OCI-LY1 (cell line): Measurements from ENCODE around the gene NELFCD.

Experiments
- H2AFZ ChIP-seq: fragments of 200-600 bp; sonication (generic), shearing (Covaris generic); 2 replicates; pipeline ENCODE4 v1.6.0; 2014; ENCODE audit warnings: antibody characterized with exemption, mild to moderate bottlenecking, low read length
- H3F3A ChIP-seq: fragments of 200-600 bp; sonication (generic), shearing (Covaris generic); 2 replicates; pipeline ENCODE4 v1.6.0; 2014; ENCODE audit warnings: mild to moderate bottlenecking, antibody characterized with exemption, low read length, moderate library complexity; ENCODE audit not compliant: insufficient read depth
- H3K27ac ChIP-seq: fragments of 200-600 bp; sonication (generic); 2 replicates; pipeline ENCODE4 v1.5.1; 2014; ENCODE audit warnings: low read length, mixed run types, mild to moderate bottlenecking, low read depth; ENCODE audit not compliant: poor library complexity, severe bottlenecking
- H3K27me3 ChIP-seq: fragments of 200-600 bp; sonication (generic); 2 replicates; pipeline ENCODE4 v1.6.0; 2014; ENCODE audit warnings: antibody characterized with exemption, mild to moderate bottlenecking, low read length, moderate library complexity; ENCODE audit not compliant: insufficient read depth
- H3K36me3 ChIP-seq: fragments of 200-600 bp; sonication (generic); 2 replicates; pipeline ENCODE4 v1.6.1; 2014; ENCODE audit warnings: mild to moderate bottlenecking, antibody characterized with exemption, low read length, moderate library complexity, mixed read lengths; ENCODE audit not compliant: insufficient read depth
- H3K4me1 ChIP-seq: fragments of 200-600 bp; sonication (generic); 2 replicates; pipeline ENCODE4 v1.5.1; 2014; ENCODE audit warnings: mild to moderate bottlenecking, low read length, moderate library complexity; ENCODE audit not compliant: insufficient read depth, severe bottlenecking
- H3K4me2 ChIP-seq: fragments of 200-600 bp; sonication (generic), shearing (Covaris generic); 2 replicates; pipeline ENCODE4 v1.6.1; 2014; ENCODE audit warnings: low read length
- H3K4me3 ChIP-seq: fragments of 200-600 bp; sonication (generic); 2 replicates; pipeline ENCODE4 v1.5.1; 2014; ENCODE audit warnings: low read length, low read depth, mild to moderate bottlenecking, mixed read lengths; ENCODE audit not compliant: poor library complexity, severe bottlenecking
- H3K79me2 ChIP-seq: fragments of 200-600 bp; shearing (Covaris generic); 2 replicates; pipeline ENCODE4 v1.6.1; 2016; ENCODE audit warnings: mixed run types, low read length, mixed read lengths; ENCODE audit not compliant: insufficient read depth
- H3K9ac ChIP-seq: fragments of 200-600 bp; sonication (generic), shearing (Covaris generic); 2 replicates; pipeline ENCODE4 v1.6.1; 2014; ENCODE audit warnings: mild to moderate bottlenecking, low read length, mixed read lengths
- H3K9me2 ChIP-seq: fragments of 200-600 bp; sonication (generic), shearing (Covaris generic); 2 replicates; pipeline ENCODE4 v1.6.1; 2014; ENCODE audit warnings: low read depth, mild to moderate bottlenecking, low read length, mixed read lengths
- H3K9me3 ChIP-seq: fragments of 200-600 bp; shearing (Covaris generic); 2 replicates; pipeline ENCODE4 v1.6.1; 2014; ENCODE audit warnings: low read length, mixed read lengths
- H4K20me1 ChIP-seq: fragments of 200-600 bp; sonication (generic), shearing (Covaris generic); 2 replicates; pipeline ENCODE4 v1.6.0; 2016; ENCODE audit warnings: mild to moderate bottlenecking, low read length; ENCODE audit not compliant: insufficient read depth
- EZH2 ChIP-seq: fragments of 200-600 bp; sonication (generic), shearing (Covaris generic); IDR thresholded peaks from 2 replicates; pipeline ENCODE4 v1.8.0; 2017; ENCODE audit warnings: borderline replicate concordance, mixed run types, mild to moderate bottlenecking, antibody characterized with exemption, low read length, moderate library complexity, mixed read lengths
- TF ChIP-seq, protein P1 (sequence below): fragments of 200-600 bp; sonication (generic), shearing (Covaris generic); IDR thresholded peaks from 2 replicates; pipeline ENCODE4 v1.5.1; 2017; ENCODE audit warnings: mild to moderate bottlenecking, antibody characterized with exemption, low read length, moderate library complexity, mixed read lengths

The NELFCD gene

DNA sequence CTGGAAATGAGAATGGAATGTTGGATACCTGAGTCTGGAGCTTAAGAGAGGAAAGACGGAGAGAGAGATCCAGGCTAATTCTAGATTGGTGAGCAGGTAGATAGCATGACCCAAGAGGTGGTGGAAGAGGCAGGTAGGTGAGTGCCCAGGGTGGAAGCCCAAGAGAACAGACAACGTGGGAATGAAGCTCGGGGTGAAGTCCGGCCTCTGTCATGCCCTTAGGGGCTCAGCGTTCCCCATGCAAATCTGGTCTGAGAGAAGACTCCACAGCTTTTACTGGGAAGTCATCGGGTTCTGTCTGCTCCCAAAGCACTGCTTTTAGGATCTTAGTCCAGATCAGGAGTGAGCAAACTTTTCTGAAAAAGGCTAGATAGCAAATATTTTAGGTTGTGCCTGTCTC, 3.6 kb downstream of the NELFCD start:
- Histone ChIP-seq H4K20me1 (no peaks in the 10 kb centered on the region), H2AFZ (no peak overlapping the region), H3K9me2 (no peaks in the 10 kb centered on the region), H3K9me3 (no peaks in the 10 kb centered on the region), H3K27me3 (no peaks in the 10 kb centered on the region), H3K27ac (peak overlapping the region; percentile 64), H3F3A (no peaks in the 10 kb centered on the region), H3K4me2 (peak overlapping the region; percentile 75; the same call in 1 of the 2 replicates), H3K4me3 (peak overlapping the region; percentile 47), H3K9ac (no peak overlapping the region; the same call in 1 of the 2 replicates), H3K4me1 (peaks cover 36% of the 10 kb centered on the region), H3K36me3 (peaks cover 44% of the 10 kb centered on the region), H3K79me2 (peaks cover 45% of the 10 kb centered on the region)
- TF ChIP-seq, protein P1, sequence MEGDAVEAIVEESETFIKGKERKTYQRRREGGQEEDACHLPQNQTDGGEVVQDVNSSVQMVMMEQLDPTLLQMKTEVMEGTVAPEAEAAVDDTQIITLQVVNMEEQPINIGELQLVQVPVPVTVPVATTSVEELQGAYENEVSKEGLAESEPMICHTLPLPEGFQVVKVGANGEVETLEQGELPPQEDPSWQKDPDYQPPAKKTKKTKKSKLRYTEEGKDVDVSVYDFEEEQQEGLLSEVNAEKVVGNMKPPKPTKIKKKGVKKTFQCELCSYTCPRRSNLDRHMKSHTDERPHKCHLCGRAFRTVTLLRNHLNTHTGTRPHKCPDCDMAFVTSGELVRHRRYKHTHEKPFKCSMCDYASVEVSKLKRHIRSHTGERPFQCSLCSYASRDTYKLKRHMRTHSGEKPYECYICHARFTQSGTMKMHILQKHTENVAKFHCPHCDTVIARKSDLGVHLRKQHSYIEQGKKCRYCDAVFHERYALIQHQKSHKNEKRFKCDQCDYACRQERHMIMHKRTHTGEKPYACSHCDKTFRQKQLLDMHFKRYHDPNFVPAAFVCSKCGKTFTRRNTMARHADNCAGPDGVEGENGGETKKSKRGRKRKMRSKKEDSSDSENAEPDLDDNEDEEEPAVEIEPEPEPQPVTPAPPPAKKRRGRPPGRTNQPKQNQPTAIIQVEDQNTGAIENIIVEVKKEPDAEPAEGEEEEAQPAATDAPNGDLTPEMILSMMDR: no peak
- TF ChIP-seq EZH2: no peak

DNA sequence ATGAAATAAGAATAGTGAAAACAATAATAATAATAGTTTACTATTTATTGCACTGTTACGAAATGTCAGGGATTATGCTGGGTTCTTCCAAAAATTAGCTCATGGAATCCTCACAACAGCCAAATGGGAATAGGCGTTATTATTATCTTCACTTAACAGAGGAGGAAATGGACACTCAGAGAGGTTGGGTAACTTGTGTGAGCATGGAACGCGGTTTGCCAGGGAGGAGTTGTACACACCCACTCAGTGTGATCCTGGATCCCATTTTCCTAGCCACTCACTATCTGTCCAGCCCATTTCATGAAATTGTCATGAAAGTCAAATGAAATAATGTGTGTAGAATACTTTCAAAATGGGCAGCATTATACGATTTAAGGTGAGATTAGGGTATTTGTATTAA, 4.6 kb downstream of the NELFCD start:
- no peak for TF ChIP-seq EZH2
- TF ChIP-seq, protein P1: no peak
- no peaks in the 10 kb centered on the region for H3K9me3 ChIP-seq
- H3K36me3 ChIP-seq: peaks cover 53% of the 10 kb centered on the region
- H3K27me3 ChIP-seq: no peaks in the 10 kb centered on the region
- H3K4me2 ChIP-seq: no peak overlapping the region
- H4K20me1 ChIP-seq: no peaks in the 10 kb centered on the region
- H3K79me2 ChIP-seq: peaks cover 45% of the 10 kb centered on the region
- no peak overlapping the region for H3K9ac ChIP-seq
- peaks cover 32% of the 10 kb centered on the region for H3K4me1 ChIP-seq
- H3K27ac ChIP-seq: no peak overlapping the region
- no peak overlapping the region for H3K4me3 ChIP-seq
- H3F3A ChIP-seq: no peaks in the 10 kb centered on the region
- H2AFZ ChIP-seq: no peak overlapping the region
- H3K9me2 ChIP-seq: no peaks in the 10 kb centered on the region

DNA sequence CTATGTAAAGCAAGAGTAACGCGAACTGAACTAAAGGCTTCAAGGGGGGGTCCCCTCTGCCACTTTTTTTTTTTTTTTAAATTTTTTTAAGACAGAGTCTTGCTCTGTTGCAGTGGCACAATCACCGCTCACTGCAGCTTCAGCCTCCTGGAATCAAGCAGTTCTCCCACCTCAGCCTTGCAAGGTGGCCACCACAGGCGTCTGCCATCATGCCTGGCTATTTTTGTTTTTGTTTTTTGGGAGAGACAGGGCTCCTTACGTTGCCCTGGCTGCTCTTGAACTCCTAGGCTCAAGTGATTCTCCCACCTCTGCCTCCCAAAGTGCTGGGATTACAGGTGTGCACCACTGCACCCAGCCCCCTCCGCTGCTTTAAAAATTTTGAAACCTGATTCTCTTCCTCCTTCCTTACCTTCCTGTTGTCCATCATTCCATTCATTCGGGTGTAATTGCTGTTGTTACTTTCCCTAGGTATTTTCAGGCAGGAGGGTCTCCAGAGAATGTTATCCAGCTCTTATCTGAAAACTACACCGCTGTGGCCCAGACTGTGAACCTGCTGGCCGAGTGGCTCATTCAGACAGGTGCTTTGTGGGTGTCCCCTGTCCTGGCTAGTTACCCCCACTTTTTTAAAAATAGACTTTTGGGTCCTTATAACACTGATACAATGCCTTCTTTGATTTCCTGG, 5.4 kb downstream of the NELFCD start:
- H3K27ac ChIP-seq: no peak overlapping the region
- peaks cover 30% of the 10 kb centered on the region for H3K4me1 ChIP-seq

More for the DNA sequence above, 5.4 kb downstream of the NELFCD start:
- Histone ChIP-seq H3K4me3 (no peak overlapping the region), H3K4me2 (no peak overlapping the region), H3K79me2 (peaks cover 45% of the 10 kb centered on the region), H3F3A (no peaks in the 10 kb centered on the region), H2AFZ (no peak overlapping the region), H4K20me1 (no peaks in the 10 kb centered on the region), H3K9me3 (no peaks in the 10 kb centered on the region), H3K9ac (no peak overlapping the region), H3K27me3 (no peaks in the 10 kb centered on the region), H3K9me2 (no peaks in the 10 kb centered on the region), H3K36me3 (peaks cover 60% of the 10 kb centered on the region)
- TF ChIP-seq EZH2: no peak
- TF ChIP-seq, protein P1: no peak
